GM23248 (cell line): ENCODE measurements around the gene MTA3.

ENCODE experiments used
- EZH2 ChIP-seq: fragments of 200-600 bp; sonication (generic); IDR thresholded peaks from 2 replicates; pipeline ENCODE4 v1.6.1; 2018; ENCODE audit warnings: antibody characterized with exemption, mild to moderate bottlenecking; ENCODE audit not compliant: insufficient read depth, poor library complexity, severe bottlenecking
- EZH2phosphoT487 ChIP-seq: fragments of 200-600 bp; sonication (generic); IDR thresholded peaks from 2 replicates; pipeline ENCODE4 v1.6.1; 2018; ENCODE audit warnings: antibody characterized with exemption, moderate library complexity, mild to moderate bottlenecking, low read depth; ENCODE audit not compliant: insufficient read depth

DNA sequence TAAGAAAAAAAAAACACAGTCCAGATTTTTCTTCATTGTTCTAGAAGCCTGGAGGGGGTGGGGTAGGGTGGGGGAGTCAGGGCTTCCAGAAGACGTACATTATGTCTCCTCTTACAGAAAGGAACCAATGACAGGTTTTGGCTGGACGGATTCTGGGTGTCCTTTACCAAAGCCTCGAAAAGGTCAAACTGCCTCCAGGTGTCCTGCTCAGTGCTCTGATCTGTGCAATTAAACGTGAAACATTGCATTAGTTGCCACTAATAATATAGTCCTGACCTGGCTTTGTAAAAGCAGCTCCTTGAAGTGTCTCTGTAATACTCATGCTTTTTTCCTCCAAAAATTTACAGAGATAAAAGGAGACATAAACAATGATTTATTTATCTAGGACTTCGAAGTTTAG, 11.1 kb upstream of the MTA3 start:
- TF ChIP-seq EZH2 (no peak), EZH2phosphoT487 (no peak)
